Astrocyte of the spinal cord (primary cell): ENCODE measurements around the gene DENND6B.

ENCODE experiments used
- DNase-seq: peaks from one replicate; pipeline ENCODE4 v3.0.0; 2011; ENCODE audit warnings: low read depth, low spot score
- H3K4me3 ChIP-seq: 2 replicates; pipeline ENCODE4 v1.5.1; 2011; ENCODE audit warnings: low read depth, mild to moderate bottlenecking, low read length, moderate library complexity
- in situ Hi-C: cut with HindIII; loops from 2 replicates; pipeline ENCODE4 v1.10.0; 2017; ENCODE audit warnings: low sequenced_read_pairs
- TF ChIP-seq, protein P1 (sequence below): IDR thresholded peaks from 2 replicates; pipeline ENCODE4 v1.5.1; 2012; ENCODE audit warnings: low read depth, mild to moderate bottlenecking, low read length, inconsistent platforms

The DENND6B gene

DNA sequence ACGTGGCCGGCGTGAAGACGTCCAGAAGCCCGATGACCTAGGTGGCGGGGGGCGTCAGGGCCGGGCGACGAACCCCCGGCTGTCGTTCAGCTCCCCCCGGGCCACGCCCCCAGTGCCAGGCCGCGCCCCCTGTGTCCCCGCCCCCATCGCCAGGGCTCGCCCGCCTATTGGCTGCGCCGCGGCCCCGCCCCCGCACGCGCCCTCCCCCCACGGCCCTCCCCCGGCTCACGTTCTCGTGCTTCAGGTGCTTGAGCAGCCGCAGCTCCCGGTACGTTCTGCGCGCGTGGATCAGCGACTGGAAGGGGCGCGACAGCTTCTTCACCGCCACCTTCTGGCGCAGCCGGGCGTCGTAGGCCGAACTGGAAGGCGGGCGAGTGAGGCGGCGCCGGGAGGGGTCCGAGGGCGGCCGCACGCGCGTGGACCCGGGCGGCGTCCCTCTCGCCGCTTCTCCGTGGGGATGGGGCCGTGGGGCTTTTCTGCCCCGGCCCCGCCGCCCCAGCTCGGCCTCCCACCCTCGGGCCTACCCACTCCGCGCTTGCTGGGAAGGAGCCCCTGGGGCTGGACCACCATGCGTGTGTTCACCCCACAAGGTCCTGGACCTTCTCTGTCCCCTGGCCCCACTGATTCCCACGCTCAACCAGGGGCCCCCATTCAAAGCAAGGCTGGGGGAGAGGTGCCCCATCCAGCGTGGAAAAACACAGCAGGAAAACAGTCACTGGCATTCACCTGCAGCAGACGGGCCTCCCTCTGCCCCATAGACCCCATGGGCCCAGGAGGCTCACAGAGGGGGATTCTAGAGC is 59.0 kb downstream of the DENND6B start:
- in situ Hi-C loops = no loop called here
- TF ChIP-seq, protein P1, sequence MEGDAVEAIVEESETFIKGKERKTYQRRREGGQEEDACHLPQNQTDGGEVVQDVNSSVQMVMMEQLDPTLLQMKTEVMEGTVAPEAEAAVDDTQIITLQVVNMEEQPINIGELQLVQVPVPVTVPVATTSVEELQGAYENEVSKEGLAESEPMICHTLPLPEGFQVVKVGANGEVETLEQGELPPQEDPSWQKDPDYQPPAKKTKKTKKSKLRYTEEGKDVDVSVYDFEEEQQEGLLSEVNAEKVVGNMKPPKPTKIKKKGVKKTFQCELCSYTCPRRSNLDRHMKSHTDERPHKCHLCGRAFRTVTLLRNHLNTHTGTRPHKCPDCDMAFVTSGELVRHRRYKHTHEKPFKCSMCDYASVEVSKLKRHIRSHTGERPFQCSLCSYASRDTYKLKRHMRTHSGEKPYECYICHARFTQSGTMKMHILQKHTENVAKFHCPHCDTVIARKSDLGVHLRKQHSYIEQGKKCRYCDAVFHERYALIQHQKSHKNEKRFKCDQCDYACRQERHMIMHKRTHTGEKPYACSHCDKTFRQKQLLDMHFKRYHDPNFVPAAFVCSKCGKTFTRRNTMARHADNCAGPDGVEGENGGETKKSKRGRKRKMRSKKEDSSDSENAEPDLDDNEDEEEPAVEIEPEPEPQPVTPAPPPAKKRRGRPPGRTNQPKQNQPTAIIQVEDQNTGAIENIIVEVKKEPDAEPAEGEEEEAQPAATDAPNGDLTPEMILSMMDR = peak; percentile 32
- H3K4me3 ChIP-seq = peak overlapping the region; percentile 25
- peak; percentile 38 for DNase-seq

DNA sequence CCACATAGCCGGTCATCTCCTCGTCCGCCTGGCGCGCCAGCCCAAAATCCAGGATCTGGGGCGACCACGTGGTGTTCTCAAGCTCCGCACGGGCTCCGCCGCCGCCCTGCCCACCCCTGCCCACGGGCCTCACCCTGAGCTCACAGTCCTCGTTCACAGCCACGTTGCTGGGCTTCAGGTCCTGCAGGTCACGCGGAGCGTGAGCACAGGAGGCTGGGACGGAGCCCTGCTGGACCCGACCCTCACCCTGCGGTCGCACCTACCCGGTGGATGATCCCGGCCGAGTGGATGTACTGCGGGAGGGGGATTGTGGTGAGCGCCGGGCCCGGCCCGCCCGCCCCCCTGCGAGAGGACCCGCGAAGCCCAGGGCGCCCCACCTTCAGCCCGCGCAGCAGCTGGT is 59.8 kb downstream of the DENND6B start:
- in situ Hi-C loops = no loop called here
- TF ChIP-seq, protein P1 = no peak
- no peak for DNase-seq
- no peak overlapping the region for H3K4me3 ChIP-seq

GRCh38 chr22:50264946-50265669 is 61.7 kb downstream of the DENND6B start:
- H3K4me3 ChIP-seq = no peak overlapping the region
- in situ Hi-C loops = no loop called here
- TF ChIP-seq, protein P1 = no peak
- no peak for DNase-seq

- DNase-seq = no peak
- in situ Hi-C loops = no loop called here
- no peak overlapping the region for H3K4me3 ChIP-seq
- TF ChIP-seq, protein P1 = no peak
Measured at GRCh38 chr22:50264104-50264745, 62.6 kb downstream of the DENND6B start.

GRCh38 chr22:50262973-50263617 is 63.7 kb downstream of the DENND6B start:
- TF ChIP-seq, protein P1 = no peak
- in situ Hi-C loops = no loop called here
- no peak overlapping the region for H3K4me3 ChIP-seq
- DNase-seq = no peak

GRCh38 chr22:50262460-50262911 is 64.3 kb downstream of the DENND6B start:
- no peak overlapping the region for H3K4me3 ChIP-seq

More at GRCh38 chr22:50262460-50262911, 64.3 kb downstream of the DENND6B start:
- DNase-seq = no peak
- in situ Hi-C loops = no loop called here
- TF ChIP-seq, protein P1 = no peak
